Muscle of leg (tissue), 11 donors: ENCODE data around the gene PRR12. TPM values are rescaled to one million over a fixed set of nuclear protein-coding genes. Genes with fewer than 3 reads are reported as not detected.
A peak's percentile ranks its signal among the peaks of the same experiment; 100 is the strongest.
"Not testable (repeated sequence)": the region's sequence is repeated elsewhere in the genome, so short reads cannot be mapped to it uniquely, and the experiment has no call there.

Source experiments
- DNase-seq: peaks from one replicate; pipeline ENCODE4 v3.0.0; 2013
- H3K27ac ChIP-seq: one replicate; pipeline ENCODE4 v1.5.1; 2013; ENCODE audit warnings: mild to moderate bottlenecking, low read length, control low read depth
- H3K27me3 ChIP-seq: one replicate; pipeline ENCODE4 v1.6.1; 2013; ENCODE audit warnings: low read length; ENCODE audit not compliant: control insufficient read depth, insufficient read depth
- H3K36me3 ChIP-seq: one replicate; pipeline ENCODE4 v1.6.1; 2013; ENCODE audit warnings: low read length; ENCODE audit not compliant: control insufficient read depth, insufficient read depth
- H3K4me1 ChIP-seq: one replicate; pipeline ENCODE4 v1.6.1; 2013; ENCODE audit warnings: low read length; ENCODE audit not compliant: control insufficient read depth, insufficient read depth
- H3K4me3 ChIP-seq: one replicate; pipeline ENCODE4 v1.5.1; 2013; ENCODE audit warnings: low read length, control low read depth
- H3K9me3 ChIP-seq: replicated peaks from 2 replicates; pipeline ENCODE4 v1.6.1; 2013; ENCODE audit warnings: low read depth, low read length; ENCODE audit not compliant: control insufficient read depth
- WGBS: methylation state at CpG from one replicate; pipeline ENCODE4 v1.1.5; 2013; ENCODE audit warnings: missing lambda C conversion rate; ENCODE audit not compliant: insufficient coverage; 5-methylcytosine and 5-hydroxymethylcytosine counted together
- polyA plus RNA-seq, 8 donors: library from polyadenylated mRNA; unstranded; fragments of 120-200 nt; gene quantifications; one replicate each; pipeline versions ENCODE4 v1.2.1 to v1.2.3, GENCODE V29; 2013; ENCODE audit warnings: inconsistent platforms in 1 of 8, low replicate concordance in 1 of 8; ENCODE audit not compliant: insufficient read length in 8 of 8, insufficient read depth in 1 of 8
- total RNA-seq: library from RNA; stranded (reverse); fragments of 120-200 nt; gene quantifications from one replicate; pipeline ENCODE4 v1.2.4, GENCODE V29; 2013

Gene PRR12
- total and polyA plus RNA-seq, 9 donors: 3.5 to 22.7 (median 18.3) TPM

DNA sequence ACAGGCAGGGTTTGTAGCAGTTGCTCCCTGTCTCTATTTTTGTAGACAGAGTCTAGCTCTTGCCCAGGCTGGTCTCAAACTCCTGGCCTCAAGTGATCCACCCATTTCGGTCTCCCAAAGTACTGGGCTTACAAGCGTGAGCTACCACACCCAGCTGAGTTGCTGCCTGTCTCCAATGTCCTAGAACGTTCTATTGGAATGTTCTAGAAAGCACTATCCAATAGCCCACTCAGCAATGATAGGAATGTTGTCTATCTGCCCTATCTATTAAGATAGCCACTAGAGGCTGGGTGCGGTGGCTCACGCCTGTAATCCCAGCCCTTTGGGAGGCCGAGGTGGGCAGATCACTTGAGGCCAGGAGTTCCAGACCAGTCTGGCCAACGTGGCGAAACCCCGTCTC is 42.3 kb downstream of the PRR12 start:
- WGBS: 59% methylated on average over 7 of the region's 9 CpGs
- not testable (repeated sequence) for H3K9me3 ChIP-seq, DNase-seq, H3K36me3 ChIP-seq, H3K4me3 ChIP-seq
- Histone ChIP-seq H3K27ac (peak overlapping the region; percentile 29), H3K4me1 (peaks cover 39% of the 10 kb centered on the region), H3K27me3 (peaks cover 13% of the 10 kb centered on the region)

GRCh38 chr19:49635530-49636232 is 44.7 kb downstream of the PRR12 start:
- DNase-seq: peak; percentile 50
- Histone ChIP-seq H3K36me3 (peaks cover 4% of the 10 kb centered on the region), H3K4me3 (no peak overlapping the region), H3K27me3 (peaks cover 13% of the 10 kb centered on the region), H3K4me1 (peaks cover 55% of the 10 kb centered on the region), H3K9me3 (no peaks in the 10 kb centered on the region), H3K27ac (peak overlapping the region; percentile 20)
- 28% methylated on average over 19 of the region's 24 CpGs for WGBS

- DNase-seq: no peak
- peaks cover 58% of the 10 kb centered on the region for H3K4me1 ChIP-seq
- H3K9me3 ChIP-seq: no peaks in the 10 kb centered on the region
- H3K27me3 ChIP-seq: peaks cover 13% of the 10 kb centered on the region
- no peak overlapping the region for H3K27ac ChIP-seq
- WGBS: 60% methylated on average over 28 of the region's 30 CpGs
- no peak overlapping the region for H3K4me3 ChIP-seq
- peaks cover 4% of the 10 kb centered on the region for H3K36me3 ChIP-seq
These were observed 45.4 kb downstream of the PRR12 start for GRCh38 chr19:49636233-49636932.

GRCh38 chr19:49637821-49638738 is 47.1 kb downstream of the PRR12 start:
- H3K27ac ChIP-seq: peak overlapping the region; percentile 64
- peaks cover 4% of the 10 kb centered on the region for H3K36me3 ChIP-seq
- peaks cover 65% of the 10 kb centered on the region for H3K4me1 ChIP-seq
- H3K4me3 ChIP-seq: peak overlapping the region; percentile 27
- H3K9me3 ChIP-seq: no peaks in the 10 kb centered on the region
- DNase-seq: peak; percentile 81
- H3K27me3 ChIP-seq: peaks cover 13% of the 10 kb centered on the region
- WGBS: 12% methylated on average over 9 of the region's 19 CpGs

DNA sequence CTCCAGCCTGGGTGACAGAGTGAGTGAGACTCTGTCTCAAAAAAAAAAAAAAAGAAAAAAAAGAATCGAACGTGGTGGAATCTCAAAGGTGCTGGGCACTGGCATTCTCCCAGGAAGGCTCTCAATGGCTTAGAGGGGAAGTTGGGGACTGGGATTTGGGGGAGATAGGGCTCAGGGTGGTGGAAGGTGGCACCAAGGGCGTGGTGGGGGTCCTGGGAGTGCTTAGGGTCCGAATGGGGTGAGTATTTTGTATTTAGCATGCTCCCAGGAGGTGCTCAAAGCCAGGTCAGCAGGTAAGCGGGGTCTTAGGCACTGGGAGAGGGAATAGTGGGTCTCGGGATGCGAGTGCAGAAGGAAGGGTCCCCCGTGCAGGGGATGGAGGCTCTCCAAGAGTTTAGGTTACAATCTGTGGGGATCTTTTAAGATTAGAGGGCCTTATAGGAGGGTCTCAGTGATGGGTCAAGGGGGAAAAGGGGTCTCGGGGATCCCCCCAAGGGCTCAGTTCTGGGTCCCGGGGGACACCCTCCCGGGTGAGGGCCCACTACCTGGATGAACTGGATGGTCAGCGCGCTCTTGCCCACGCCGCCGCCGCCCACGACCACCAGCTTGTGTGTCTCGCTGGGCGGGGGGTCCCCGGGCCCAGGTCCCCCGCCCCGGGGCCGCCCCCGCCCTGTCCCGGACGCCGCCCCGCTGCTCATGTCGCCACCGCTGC is 48.6 kb downstream of the PRR12 start:
- 7% methylated on average over 19 of the region's 31 CpGs for WGBS
- Histone ChIP-seq H3K9me3 (no peaks in the 10 kb centered on the region), H3K36me3 (peaks cover 9% of the 10 kb centered on the region), H3K4me3 (peak overlapping the region; percentile 64), H3K4me1 (peaks cover 71% of the 10 kb centered on the region), H3K27ac (peak overlapping the region; percentile 96), H3K27me3 (peaks cover 13% of the 10 kb centered on the region)
- peak; percentile 63 for DNase-seq

DNA sequence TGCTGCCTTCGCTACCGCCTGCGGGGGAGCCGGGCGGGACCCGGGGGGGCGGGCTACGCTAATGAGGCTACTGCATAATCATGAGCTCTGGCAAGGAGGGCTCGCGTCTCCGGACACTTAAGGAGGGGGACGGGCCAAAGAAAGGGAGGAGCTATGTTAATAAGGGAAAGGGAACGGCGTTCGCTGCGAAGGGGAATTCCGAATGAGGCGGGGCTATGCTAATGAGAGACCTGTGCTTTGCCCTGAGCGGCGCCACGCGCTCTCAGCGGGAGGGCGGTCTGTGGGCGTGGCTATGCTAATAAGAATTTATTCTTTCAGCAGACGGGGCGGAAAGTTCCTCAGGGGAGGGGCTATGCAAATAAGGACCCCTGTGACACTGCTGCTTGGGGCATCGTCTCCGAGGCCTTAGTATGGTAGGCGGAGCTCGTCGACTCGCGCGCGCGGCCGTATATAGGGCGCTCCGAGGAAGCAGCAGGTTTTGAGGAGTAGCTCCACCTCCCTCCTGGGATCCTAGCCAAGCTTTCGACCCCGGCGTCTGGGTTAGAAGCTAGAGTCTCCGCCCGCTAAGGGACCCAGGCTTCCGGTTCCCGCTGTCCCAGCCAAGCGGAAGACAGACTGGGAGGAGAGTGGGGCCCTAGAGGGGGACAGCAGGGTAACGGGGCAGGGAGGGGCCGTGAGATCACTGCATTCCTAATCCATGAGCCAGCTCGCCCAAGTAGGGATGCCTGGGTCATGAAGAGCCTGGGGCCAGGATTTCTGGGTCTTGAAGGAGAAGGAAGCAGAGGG is 49.3 kb downstream of the PRR12 start, which contains the start of gene RRAS:
TSS of gene RRAS (minus strand) at position 31 of the 786 bp plus-strand sequence. CDS start 45 bp downstream, outside the sequence.
- H3K36me3 ChIP-seq: peaks cover 10% of the 10 kb centered on the region
- H3K27ac ChIP-seq: peak within 1 kb of the TSS; percentile 100
- H3K4me3 ChIP-seq: peak within 1 kb of the TSS; percentile 92
- H3K27me3 ChIP-seq: peaks cover 13% of the 10 kb centered on the region
- WGBS: under 1% methylated on average over 43 of the region's 51 CpGs
- no peaks in the 10 kb centered on the region for H3K9me3 ChIP-seq
- peak; percentile 100 for DNase-seq
- peaks cover 67% of the 10 kb centered on the region for H3K4me1 ChIP-seq

DNA sequence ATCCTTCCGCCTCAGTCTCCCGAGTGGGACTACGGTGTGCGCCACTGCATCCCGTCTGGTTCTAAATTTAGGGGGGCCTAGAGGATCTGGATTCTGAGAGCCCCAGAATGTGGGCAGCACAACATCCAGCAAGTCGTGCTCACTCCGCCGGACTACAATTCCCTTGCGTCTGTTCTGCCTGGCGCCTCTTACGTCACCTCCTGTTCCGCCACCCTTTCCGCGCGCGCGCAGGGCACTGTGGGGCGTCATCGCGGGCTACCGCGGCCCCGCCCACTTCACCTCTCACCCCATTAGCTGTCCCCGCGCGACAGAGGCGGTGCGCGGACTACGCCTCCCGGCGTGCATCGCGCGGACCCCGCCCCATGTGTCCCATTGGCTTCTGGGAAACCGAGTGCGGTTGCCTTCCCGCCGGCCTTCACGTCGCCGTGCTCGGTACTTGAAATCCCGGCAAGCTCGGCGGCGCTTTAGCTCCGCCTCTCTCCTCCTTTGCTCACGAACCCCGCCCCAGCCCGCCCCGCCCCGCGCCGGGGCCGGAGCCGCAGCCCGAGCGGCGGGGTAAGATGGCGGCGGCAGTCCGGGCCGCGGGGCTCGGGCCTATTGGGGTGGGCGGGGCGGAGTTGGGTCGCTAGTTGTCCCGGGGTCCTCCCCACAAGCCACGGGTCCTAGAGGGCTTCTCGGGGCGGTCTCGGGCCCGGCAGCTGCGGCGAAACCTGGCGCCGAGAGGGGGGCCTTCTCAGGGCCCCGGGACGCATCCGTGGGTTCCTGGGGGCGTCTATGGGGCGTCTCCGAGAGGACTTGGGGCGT is 50.9 kb downstream of the PRR12 start, which contains the start of gene SCAF1:
TSS of gene SCAF1 (plus strand) at position 522 of the 804 bp plus-strand sequence. CDS start 2,818 bp downstream, outside the sequence.
- peak; percentile 100 for DNase-seq
- Histone ChIP-seq H3K9me3 (no peaks in the 10 kb centered on the region), H3K4me3 (peak within 1 kb of the TSS; percentile 92), H3K27me3 (peaks cover 4% of the 10 kb centered on the region), H3K4me1 (peaks cover 51% of the 10 kb centered on the region), H3K36me3 (peaks cover 25% of the 10 kb centered on the region), H3K27ac (peak within 1 kb of the TSS; percentile 100)
- under 1% methylated on average over 77 of the region's 87 CpGs for WGBS

- Histone ChIP-seq H3K27ac (peak overlapping the region; percentile 95), H3K36me3 (peaks cover 29% of the 10 kb centered on the region), H3K4me3 (peak overlapping the region; percentile 92), H3K27me3 (no peaks in the 10 kb centered on the region), H3K4me1 (peaks cover 47% of the 10 kb centered on the region), H3K9me3 (no peaks in the 10 kb centered on the region)
- DNase-seq: peak; percentile 70
- 4% methylated on average over 4 of the region's 5 CpGs for WGBS
These were observed 51.6 kb downstream of the PRR12 start for GRCh38 chr19:49642492-49643035.
